K562 (cell line): ENCODE data around the gene AGO3. TPM values are rescaled to one million over a fixed set of nuclear protein-coding genes. Genes with fewer than 3 reads are reported as not detected.

ENCODE experiments used
- CCAR2 ChIP-seq: fragments of 200-400 bp; formaldehyde crosslinking; IDR thresholded peaks from 2 replicates; pipeline ENCODE4 v1.6.1; 2017; ENCODE audit warnings: mild to moderate bottlenecking, low read depth, low read length
- KDM1A ChIP-seq, 2 experiments: fragments of 450-650 bp; IDR thresholded peaks; 2 replicates each; pipeline ENCODE4 v1.6.1; 2016; ENCODE audit warnings: mild to moderate bottlenecking in 2 of 2
- KLF16 ChIP-seq: IDR thresholded peaks from 2 replicates; pipeline ENCODE4 v1.6.1; 2016; ENCODE audit warnings: antibody characterized with exemption
- MGA ChIP-seq: fragments of 450-650 bp; IDR thresholded peaks from 2 replicates; pipeline ENCODE4 v1.6.1; 2016; ENCODE audit warnings: mild to moderate bottlenecking, moderate library complexity
- MXD1 ChIP-seq: fragments of 250-450 bp; sonication (Bioruptor Pico); IDR thresholded peaks from 2 replicates; pipeline ENCODE4 v1.8.0; 2021; ENCODE audit warnings: borderline replicate concordance, mild to moderate bottlenecking, moderate library complexity; ENCODE audit not compliant: poor library complexity, severe bottlenecking
- NR1H2 ChIP-seq: sonication (generic); formaldehyde crosslinking; IDR thresholded peaks from 2 replicates; pipeline ENCODE4 v1.4.0; 2020; ENCODE audit warnings: mild to moderate bottlenecking, missing genetic modification reagents
- SMAD1 ChIP-seq: fragments of 150-350 bp; IDR thresholded peaks from 2 replicates; pipeline ENCODE4 v1.6.1; 2014; ENCODE audit warnings: low read length, low read depth; ENCODE audit not compliant: partially characterized antibody
- STAG1 ChIP-seq: sonication (generic); formaldehyde crosslinking; IDR thresholded peaks from 2 replicates; pipeline ENCODE4 v1.5.0; 2020; ENCODE audit warnings: missing genetic modification reagents, borderline replicate concordance
- TFE3 ChIP-seq: fragments of 450-650 bp; formaldehyde crosslinking; IDR thresholded peaks from 2 replicates; pipeline ENCODE4 v1.4.0; 2020; ENCODE audit warnings: mild to moderate bottlenecking, mixed read lengths
- YBX1 ChIP-seq: fragments of 450-650 bp; IDR thresholded peaks from 2 replicates; pipeline ENCODE4 v1.7.1; 2016; ENCODE audit warnings: mild to moderate bottlenecking
- polyA plus RNA-seq, 8 experiments: library from polyadenylated mRNA; depleted of rRNA in 4 of 8; stranded (reverse) in 5 of 8; unstranded in 3 of 8; fragments of >200 nt; fragmentation: Nextera tagmentation in 2 of 8; fragmentation: Illumina TruSeq in 1 of 8; extraction: Ambion mirVana in 2 of 8; extraction: Trizol in 1 of 8; gene quantifications; 2 replicates each; pipeline versions ENCODE4 v1.2.1 to v1.2.3, GENCODE V29; 2011 to 2014; ENCODE audit warnings: inconsistent platforms in 1 of 8, missing spikeins in 1 of 8
- total RNA-seq, 7 experiments: library from RNA; depleted of rRNA in 6 of 7; stranded (reverse); fragments of >200 nt in 6 of 7; fragmentation: Illumina TruSeq in 2 of 7; extraction: Trizol in 2 of 7; gene quantifications; 2 replicates each; pipeline versions ENCODE4 v1.2.1 to v1.2.3, GENCODE V29; 2011 to 2021; ENCODE audit warnings: low replicate concordance in 1 of 7
- TF ChIP-seq, protein P1 (sequence below): sonication (generic); formaldehyde crosslinking; IDR thresholded peaks from 2 replicates; pipeline ENCODE4 v1.8.0; 2022; ENCODE audit warnings: mild to moderate bottlenecking, missing genetic modification reagents, borderline replicate concordance

AGO3 gene
- total and polyA plus RNA-seq, 9 of the 15 experiments (the other 6 are each of a cell fraction or from before 2014, with no cell fraction given), result 4.5 to 41.5 (median 22.7) TPM

DNA sequence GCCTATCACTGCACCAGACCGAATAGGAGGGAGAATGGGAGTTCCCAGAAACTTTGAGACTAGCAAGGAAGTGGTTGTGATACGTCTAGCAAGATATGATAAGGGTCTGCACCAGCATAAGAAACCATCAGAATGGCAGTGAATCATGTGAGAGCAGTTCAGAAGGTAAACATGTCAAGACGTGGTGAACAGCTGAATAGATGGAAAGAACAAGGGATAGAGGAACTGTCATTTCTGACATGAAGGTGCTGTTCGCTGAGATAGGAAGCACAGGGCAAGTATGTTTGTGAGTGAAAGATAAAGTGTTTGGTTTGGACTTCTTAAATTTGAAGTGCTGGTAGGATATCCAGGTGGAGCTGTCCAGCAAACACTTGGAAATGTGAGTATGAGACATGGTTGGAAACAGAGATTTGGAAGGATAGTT lies 49.0 kb upstream of the AGO3 start (continued):
- TF ChIP-seq KLF16, result peak; percentile 43; the same call in 1 of the 2 replicates
- TF ChIP-seq SMAD1, result no peak
- TF ChIP-seq TFE3, result no peak
- peak in 1 of 2 experiments; percentile 5; a peak in 1 of 4 replicates for TF ChIP-seq KDM1A (IDR thresholded peaks at IDR 0.05)
- TF ChIP-seq STAG1 (CRISPR knock-in tag), result no peak
- TF ChIP-seq, protein P1, sequence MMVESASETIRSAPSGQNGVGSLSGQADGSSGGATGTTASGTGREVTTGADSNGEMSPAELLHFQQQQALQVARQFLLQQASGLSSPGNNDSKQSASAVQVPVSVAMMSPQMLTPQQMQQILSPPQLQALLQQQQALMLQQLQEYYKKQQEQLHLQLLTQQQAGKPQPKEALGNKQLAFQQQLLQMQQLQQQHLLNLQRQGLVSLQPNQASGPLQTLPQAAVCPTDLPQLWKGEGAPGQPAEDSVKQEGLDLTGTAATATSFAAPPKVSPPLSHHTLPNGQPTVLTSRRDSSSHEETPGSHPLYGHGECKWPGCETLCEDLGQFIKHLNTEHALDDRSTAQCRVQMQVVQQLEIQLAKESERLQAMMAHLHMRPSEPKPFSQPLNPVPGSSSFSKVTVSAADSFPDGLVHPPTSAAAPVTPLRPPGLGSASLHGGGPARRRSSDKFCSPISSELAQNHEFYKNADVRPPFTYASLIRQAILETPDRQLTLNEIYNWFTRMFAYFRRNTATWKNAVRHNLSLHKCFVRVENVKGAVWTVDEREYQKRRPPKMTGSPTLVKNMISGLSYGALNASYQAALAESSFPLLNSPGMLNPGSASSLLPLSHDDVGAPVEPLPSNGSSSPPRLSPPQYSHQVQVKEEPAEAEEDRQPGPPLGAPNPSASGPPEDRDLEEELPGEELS (CRISPR knock-in tag), result no peak
- TF ChIP-seq CCAR2, result no peak
- TF ChIP-seq NR1H2 (CRISPR knock-in tag), result no peak; the same call in 1 of the 2 replicates
- TF ChIP-seq YBX1, result no peak
- no peak for TF ChIP-seq MGA
- no peak for TF ChIP-seq MXD1 (CRISPR knock-in tag)
